Activated CD8-positive, alpha-beta memory T cell treated with anti-CD3 and anti-CD28 coated beads, Interleukin-2, amount 50 U/mL, for 1 hour (primary cell): ENCODE results near the gene MYO1F.
"Not testable (repeated sequence)": the region's sequence is repeated elsewhere in the genome, so short reads cannot be mapped to it uniquely, and the experiment has no call there.

Source experiments
- DNase-seq: peaks from one replicate; pipeline ENCODE4 v3.0.0-alpha.2; 2020; ENCODE audit errors: extremely low read depth

MYO1F gene

GRCh38 chr19:8517551-8518442, 59.4 kb downstream of the MYO1F start:
- DNase-seq: no peak

DNA sequence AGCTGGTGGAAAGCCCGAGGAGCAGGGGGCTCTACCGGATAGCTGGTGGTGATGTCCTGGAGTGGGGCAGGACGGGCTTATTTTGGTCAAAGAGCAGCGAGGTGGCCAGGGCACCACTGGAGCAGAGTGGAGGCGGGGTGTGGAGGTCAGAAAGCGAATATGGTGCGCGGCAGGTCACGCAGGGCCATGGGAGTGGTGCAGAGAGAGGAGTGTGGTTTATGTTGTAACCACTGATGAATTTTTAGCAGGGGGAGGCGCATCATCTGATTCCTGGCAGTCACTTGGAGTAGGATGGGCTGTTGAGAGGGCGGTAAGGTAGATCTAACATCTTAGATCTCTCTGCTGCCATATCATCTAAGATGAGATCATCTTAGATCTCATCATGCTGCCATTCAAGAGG, 61.9 kb downstream of the MYO1F start:
- peak; percentile 47 for DNase-seq

GRCh38 chr19:8514505-8515009, 62.7 kb downstream of the MYO1F start:
- not testable (repeated sequence) for DNase-seq

GRCh38 chr19:8513687-8514504, 63.3 kb downstream of the MYO1F start, which contains the start of gene ZNF414:
TSS of gene ZNF414 (minus strand) at chr19:8514167. CDS start at chr19:8514046, 121 bp downstream.
- DNase-seq: peak; percentile 92

DNA sequence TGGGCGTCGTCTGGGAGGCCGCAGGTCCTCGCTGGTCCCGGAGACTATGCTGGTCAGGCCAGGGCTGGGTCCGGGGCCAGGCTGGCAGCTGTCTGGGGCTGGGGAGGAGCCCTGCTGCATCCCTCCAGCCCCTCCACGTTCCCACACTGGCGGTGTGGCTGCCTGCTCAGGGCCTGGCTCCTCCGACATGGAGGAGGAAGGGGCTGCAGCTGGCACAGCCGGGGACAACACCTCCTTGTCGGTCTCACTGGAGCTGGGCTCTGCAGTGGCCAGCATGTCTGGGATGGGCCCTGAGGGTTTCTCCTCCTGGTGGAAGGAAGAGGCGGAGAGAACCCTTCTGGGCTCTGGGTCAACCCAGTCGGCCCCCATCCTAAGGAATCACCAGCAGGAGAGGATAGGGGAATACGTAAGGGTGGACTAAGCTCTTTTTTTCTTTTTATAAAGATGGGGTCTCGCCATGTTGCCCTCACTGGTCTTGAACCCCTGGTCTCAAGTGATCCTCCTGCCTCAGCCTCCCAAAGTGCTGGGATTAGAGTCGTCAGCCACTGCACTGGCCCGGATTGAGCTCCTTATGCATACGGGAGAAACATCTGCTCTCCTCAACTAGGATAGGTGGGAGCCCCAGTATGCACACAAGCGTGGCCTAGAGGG, 64.1 kb downstream of the MYO1F start:
- no peak for DNase-seq

DNA sequence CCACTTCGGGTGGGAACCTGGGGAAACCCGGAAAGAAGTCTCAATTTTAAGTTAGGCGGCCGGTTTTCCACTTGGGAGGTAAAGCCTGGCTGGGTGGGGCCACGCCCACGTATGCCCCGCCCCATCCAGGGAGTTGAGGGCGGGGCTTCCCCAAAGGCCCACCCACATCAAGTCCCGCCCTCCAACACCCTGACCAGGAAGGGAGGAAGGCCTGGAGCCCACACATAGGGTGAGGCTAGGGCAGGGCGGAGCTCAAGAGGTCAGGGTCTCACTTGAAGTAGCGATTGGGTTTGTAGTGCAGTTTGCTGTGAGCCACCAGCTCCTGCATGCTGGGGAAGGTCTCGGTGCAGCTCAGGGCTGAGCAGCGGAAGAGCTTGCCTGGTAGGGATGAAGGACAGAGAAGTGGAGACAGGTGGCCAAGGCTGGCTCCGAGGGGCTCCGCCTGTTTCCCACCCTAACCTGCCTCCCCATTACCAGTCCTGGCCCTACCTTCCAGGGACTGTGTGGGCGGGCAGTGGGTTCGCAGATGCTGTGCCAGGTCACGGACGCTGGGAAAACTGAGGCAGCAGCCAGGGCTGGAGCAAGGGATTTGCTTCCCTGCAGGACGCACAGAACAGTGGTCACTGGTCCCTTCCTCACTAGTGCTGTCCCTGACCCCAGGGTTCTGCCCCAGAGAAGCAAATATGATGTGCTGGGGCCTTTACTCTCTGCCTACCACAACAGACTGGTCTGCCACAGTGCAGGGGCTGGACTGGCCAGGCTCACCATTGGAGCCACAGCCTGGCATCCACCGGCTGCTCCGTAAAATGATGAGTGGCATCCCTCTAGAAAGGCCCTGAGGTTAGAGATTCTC, 64.9 kb downstream of the MYO1F start:
- no peak for DNase-seq

GRCh38 chr19:8511573-8512101, 65.6 kb downstream of the MYO1F start:
- no peak for DNase-seq

DNA sequence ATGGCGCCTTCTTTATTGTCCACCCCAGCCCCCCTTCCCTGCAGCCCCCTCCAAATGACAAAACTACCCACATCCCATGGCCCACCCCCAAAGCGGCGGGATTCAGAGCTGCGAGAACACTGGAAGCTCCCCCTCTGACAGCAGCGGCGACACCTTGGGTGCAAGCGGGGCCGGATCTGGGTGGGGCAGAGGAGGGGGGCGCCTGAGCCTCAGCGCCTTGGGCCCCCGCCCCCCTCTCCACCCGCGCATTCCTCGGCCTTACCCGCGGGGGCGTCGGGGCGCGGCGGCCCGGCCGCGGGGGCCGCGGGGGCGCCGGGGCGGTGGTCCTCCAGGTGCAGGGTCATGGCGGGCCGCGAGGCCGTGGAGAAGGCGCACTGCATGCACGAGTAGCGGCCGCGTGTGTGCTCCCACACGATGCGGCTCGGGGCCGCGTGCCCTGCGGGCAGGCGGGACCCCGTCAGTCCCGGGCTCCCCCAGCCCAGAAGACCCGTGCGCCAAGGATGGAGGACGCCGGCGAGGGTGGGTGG, 66.6 kb downstream of the MYO1F start:
- DNase-seq: no peak

DNA sequence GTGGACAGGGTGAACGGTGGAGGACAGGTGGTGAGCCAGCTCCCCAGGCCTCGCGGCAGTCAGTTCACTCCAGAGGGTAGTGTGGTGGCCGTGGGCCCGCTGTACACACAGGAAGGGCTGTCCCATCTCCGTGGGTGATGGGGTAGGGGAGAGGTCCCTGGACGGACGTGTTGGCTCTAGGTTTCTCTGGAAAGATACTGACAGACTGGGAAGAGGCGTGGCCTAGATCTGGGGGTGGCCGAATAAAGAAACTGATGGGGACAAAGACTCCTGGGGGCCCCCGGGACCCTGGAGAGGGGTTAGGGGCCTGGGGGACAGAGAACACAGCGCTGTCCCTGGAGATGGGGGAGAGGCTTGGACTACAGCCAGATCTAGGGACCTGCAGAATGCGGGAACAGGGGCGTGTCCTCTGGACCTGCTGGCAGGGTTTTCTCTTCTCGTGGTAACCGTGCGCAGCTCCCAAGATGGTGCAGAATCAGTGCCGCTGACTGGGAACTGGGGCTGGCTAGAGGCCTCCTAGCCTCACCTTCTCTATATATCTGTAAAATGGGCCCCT, 70.8 kb downstream of the MYO1F start:
- no peak for DNase-seq

- DNase-seq: no peak
Observed at GRCh38 chr19:8505680-8506401, 71.4 kb downstream of the MYO1F start.

DNA sequence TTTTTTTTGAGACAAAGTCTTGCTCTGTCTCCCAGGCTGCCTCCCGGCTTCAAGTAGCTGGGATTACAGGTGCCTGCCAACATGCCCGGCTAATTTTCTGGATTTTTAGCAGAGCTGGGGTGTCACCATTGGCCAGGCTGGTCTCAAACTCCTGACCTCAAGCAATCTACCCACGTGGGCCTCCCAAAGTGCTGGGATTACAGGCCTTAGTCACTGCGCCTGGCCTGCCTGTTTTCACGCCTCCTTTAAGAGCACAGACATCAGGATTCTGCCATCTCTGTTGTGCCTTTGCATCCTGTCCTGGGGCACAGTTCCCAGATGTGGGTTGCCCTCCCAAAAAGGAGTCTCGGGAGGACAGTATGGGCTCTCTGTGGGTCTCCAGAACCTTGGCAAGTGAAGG, 72.3 kb downstream of the MYO1F start:
- DNase-seq: no peak

DNA sequence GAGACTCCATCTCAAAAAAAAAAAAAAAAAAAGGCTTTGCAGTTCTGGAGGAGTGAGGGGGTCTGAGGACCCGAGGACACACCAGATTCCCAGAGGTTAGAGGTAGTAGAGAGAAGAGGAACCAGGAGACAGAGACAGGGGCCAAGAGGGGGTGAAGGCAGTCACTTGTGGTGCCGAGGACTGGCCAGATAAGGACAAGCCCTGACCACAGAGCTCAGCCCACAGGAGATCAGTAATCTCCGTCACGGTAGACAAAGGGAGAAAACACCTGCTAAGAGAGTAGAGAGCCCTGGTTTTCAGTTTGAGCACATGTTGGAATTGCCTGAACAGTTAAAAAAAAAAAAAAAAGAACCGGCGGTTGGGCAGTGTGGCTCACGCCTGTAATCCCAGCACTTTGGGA, 73.1 kb downstream of the MYO1F start:
- no peak for DNase-seq

DNA sequence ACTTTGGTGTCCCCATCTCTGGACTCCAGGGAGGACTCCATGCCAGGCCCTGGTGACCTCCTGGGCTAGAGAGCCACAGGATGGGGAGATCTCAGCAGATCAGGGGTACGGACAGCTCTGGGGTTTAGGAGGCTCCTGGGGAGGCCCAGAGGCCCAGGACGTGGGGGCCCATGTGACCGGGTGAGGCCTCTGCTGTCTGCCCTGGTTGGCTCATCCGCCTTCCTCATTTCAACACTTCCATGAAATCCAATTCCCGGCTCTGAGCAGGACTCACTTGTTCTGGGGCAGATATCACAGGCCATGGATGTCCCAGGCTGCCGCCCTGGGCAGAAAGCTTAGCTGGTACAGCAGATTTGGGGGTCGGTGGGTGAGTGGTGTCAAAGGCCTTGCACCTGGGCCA, 73.7 kb downstream of the MYO1F start:
- DNase-seq: no peak

DNA sequence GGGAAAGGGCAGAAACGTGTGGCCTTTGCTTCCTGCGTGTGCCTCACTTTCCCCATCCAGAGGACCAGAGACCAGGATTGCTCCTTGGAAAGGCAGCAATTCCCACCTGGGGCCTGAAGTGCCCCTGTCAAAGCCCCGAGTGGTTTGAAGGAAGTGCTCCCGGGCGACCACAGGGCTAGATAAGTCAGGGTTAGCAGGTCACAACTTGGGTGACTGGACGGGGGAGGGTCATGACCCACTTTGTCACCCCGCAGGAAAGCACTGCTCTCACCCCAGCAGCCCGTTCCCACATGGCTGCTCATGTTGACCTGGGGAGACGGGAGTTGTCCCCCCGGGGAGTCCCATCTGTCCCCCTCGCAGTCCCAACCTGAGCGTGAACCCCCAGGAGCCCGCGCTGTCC, 75.3 kb downstream of the MYO1F start:
- no peak for DNase-seq

GRCh38 chr19:8501516-8501915, 75.7 kb downstream of the MYO1F start:
- DNase-seq: no peak

DNA sequence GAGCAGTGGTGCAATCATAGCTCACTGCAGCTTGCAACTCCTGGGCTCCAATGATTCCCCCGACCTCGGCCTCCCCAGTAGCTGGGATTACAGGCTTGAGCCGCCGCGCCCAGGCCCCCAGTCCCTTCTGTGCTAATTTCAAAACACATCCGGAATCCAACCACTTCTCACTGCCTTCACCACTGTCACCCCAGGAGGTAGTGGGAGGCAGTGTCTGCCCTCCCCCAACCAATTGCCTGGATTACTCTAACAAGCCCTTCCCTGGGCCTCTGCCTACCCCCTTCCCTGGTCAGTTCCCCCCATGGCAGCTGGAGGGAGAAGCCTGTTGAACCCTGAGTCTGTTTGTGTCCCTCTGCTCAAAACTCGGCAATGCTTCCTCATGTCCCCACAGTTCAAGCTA, 77.1 kb downstream of the MYO1F start:
- DNase-seq: no peak

GRCh38 chr19:8499048-8499833, 78.0 kb downstream of the MYO1F start:
- DNase-seq: no peak

DNA sequence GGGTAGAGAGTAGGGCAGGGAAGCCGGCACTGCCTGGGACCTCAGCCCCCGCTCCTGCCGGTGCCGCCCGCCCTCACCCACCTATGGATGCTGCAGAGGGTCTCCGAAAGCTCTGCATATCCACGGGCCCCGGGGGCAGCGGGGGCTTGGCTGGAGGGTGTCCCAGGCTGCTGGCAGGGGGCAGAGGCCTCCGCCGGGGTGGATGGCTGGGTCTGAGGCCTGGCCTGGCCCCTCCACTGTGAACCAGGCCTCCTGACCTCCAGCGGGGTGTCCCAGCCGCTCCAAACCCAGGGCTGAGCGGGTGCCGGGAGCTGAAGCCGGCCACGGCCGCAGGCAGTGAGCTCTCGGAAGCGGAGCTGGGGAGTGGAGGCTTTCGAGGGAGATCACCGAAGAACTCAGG, 78.9 kb downstream of the MYO1F start:
- no peak for DNase-seq

DNA sequence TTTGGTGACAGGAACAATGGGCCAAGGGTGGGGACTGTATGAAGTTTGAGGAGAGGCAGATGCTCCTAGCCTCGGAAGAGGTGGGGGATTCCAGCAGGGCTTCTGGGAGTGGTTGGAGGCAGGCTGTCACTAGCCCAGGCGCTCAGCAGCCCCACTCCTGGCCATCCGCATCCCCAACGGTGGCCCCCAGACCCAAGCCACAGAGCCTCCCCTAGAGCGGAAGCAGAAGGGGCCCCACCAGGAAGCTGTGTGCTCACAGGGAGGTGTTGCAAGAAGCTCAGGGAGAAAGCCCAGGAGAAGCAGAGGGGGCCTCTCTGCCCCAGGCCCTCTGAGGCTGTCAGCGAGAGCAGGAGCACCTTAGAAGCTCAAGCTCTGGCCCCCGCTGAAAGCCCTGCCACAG, 83.1 kb downstream of the MYO1F start:
- DNase-seq: no peak
